WTC11 (cell line): ENCODE results near the gene SLN. TPM values are rescaled to one million over a fixed set of nuclear protein-coding genes. Genes with fewer than 3 reads are reported as not detected.

Source experiments
- ATAC-seq: fragments of 200-7000 bp; cut with Tn5 transposase; 2 replicates; pipeline ENCODE4 v1.10.0; 2021; ENCODE audit warnings: mild to moderate bottlenecking, moderate library complexity
- CTCF ChIA-PET: fragments of 300-600 bp; sonication (Branson Sonifier 250); formaldehyde crosslinking; loops from one replicate; lab custom pipeline; 2021; ENCODE audit warnings: antibody characterized with exemption; lab: Charles Lee
- POLR2A ChIA-PET: fragments of 350-600 bp; sonication (Branson Sonifier 250); formaldehyde crosslinking; loops from one replicate; lab custom pipeline; 2021; ENCODE audit warnings: antibody characterized with exemption; lab: Charles Lee
- DNase-seq: peaks from one replicate; pipeline ENCODE4 v3.0.0; 2021; ENCODE audit warnings: low spot score
- H3K27ac Mint-ChIP-seq: 2 replicates; pipeline ENCODE4 v1.8.0; 2021; ENCODE audit warnings: mixed read lengths
- H3K27me3 Mint-ChIP-seq: 2 replicates; pipeline ENCODE4 v1.8.0; 2021; ENCODE audit warnings: low read depth, mild to moderate bottlenecking, moderate library complexity, mixed read lengths
- H3K36me3 Mint-ChIP-seq: 2 replicates; pipeline ENCODE4 v1.8.0; 2021; ENCODE audit warnings: mixed read lengths
- H3K4me1 Mint-ChIP-seq: 2 replicates; pipeline ENCODE4 v1.8.0; 2022; ENCODE audit warnings: mixed read lengths
- H3K4me3 Mint-ChIP-seq: 2 replicates; pipeline ENCODE4 v1.8.0; 2021; ENCODE audit warnings: mild to moderate bottlenecking, moderate library complexity, mixed read lengths
- H3K9me3 Mint-ChIP-seq: 2 replicates; pipeline ENCODE4 v1.8.0; 2021; ENCODE audit warnings: mixed read lengths
- AR ChIP-seq: fragments of 250-450 bp; sonication (Bioruptor Pico); IDR thresholded peaks from 2 replicates; pipeline ENCODE4 v1.9.0; 2021; ENCODE audit warnings: mild to moderate bottlenecking
- CREB1 ChIP-seq: sonication (generic); formaldehyde crosslinking; IDR thresholded peaks from 2 replicates; pipeline ENCODE4 v1.8.0; 2023; ENCODE audit warnings: mild to moderate bottlenecking, missing genetic modification reagents
- ELF4 ChIP-seq: sonication (generic); formaldehyde crosslinking; IDR thresholded peaks from 2 replicates; pipeline ENCODE4 v1.8.1; 2022; ENCODE audit warnings: low read depth, mild to moderate bottlenecking, moderate library complexity, missing genetic modification reagents
- FOXJ3 ChIP-seq: sonication (generic); formaldehyde crosslinking; IDR thresholded peaks from 2 replicates; pipeline ENCODE4 v1.9.0; 2021; ENCODE audit warnings: missing genetic modification reagents, mild to moderate bottlenecking, borderline replicate concordance
- FOXK1 ChIP-seq: sonication (generic); formaldehyde crosslinking; IDR thresholded peaks from 2 replicates; pipeline ENCODE4 v1.8.0; 2022; ENCODE audit warnings: mild to moderate bottlenecking, moderate library complexity, missing genetic modification reagents
- GABPB1 ChIP-seq: sonication (generic); formaldehyde crosslinking; IDR thresholded peaks from 2 replicates; pipeline ENCODE4 v1.8.1; 2023; ENCODE audit warnings: mild to moderate bottlenecking, missing genetic modification reagents
- GRHL2 ChIP-seq: fragments of 250-450 bp; sonication (Bioruptor Pico); IDR thresholded peaks from 2 replicates; pipeline ENCODE4 v1.8.0; 2022; ENCODE audit warnings: mild to moderate bottlenecking, moderate library complexity; ENCODE audit not compliant: insufficient replicate concordance, severe bottlenecking
- IRF1 ChIP-seq: sonication (generic); formaldehyde crosslinking; IDR thresholded peaks from 2 replicates; pipeline ENCODE4 v1.8.0; 2023; ENCODE audit warnings: missing genetic modification reagents
- KAT7 ChIP-seq: sonication (generic); formaldehyde crosslinking; IDR thresholded peaks from 2 replicates; pipeline ENCODE4 v1.8.1; 2023; ENCODE audit warnings: missing genetic modification reagents, mild to moderate bottlenecking, borderline replicate concordance
- MAX ChIP-seq: sonication (generic); formaldehyde crosslinking; IDR thresholded peaks from 2 replicates; pipeline ENCODE4 v1.8.0; 2022; ENCODE audit warnings: mild to moderate bottlenecking, missing genetic modification reagents
- MXD4 ChIP-seq: fragments of 250-450 bp; sonication (Bioruptor Pico); IDR thresholded peaks from 2 replicates; pipeline ENCODE4 v1.8.0; 2021; ENCODE audit warnings: mild to moderate bottlenecking, moderate library complexity, borderline replicate concordance
- NR1H2 ChIP-seq: sonication (generic); formaldehyde crosslinking; IDR thresholded peaks from 2 replicates; pipeline ENCODE4 v1.9.0; 2021; ENCODE audit warnings: mild to moderate bottlenecking, moderate library complexity, missing genetic modification reagents
- NR2C2 ChIP-seq: sonication (generic); formaldehyde crosslinking; IDR thresholded peaks from 2 replicates; pipeline ENCODE4 v1.8.0; 2022; ENCODE audit warnings: mild to moderate bottlenecking, missing genetic modification reagents
- SMAD3 ChIP-seq: sonication (generic); formaldehyde crosslinking; IDR thresholded peaks from 2 replicates; pipeline ENCODE4 v1.8.0; 2022; ENCODE audit warnings: missing genetic modification reagents, mild to moderate bottlenecking, borderline replicate concordance
- SP1 ChIP-seq: sonication (generic); formaldehyde crosslinking; conservative IDR thresholded peaks from 2 replicates; pipeline ENCODE4 v1.8.1; 2022; ENCODE audit warnings: missing genetic modification reagents
- TP53 ChIP-seq: sonication (generic); formaldehyde crosslinking; IDR thresholded peaks from 2 replicates; pipeline ENCODE4 v1.8.1; 2023; ENCODE audit warnings: mild to moderate bottlenecking, missing genetic modification reagents
- ZNF281 ChIP-seq: sonication (generic); formaldehyde crosslinking; IDR thresholded peaks from 2 replicates; pipeline ENCODE4 v1.8.0; 2023; ENCODE audit warnings: mild to moderate bottlenecking, missing genetic modification reagents
- ZNF317 ChIP-seq: sonication (generic); formaldehyde crosslinking; IDR thresholded peaks from 2 replicates; pipeline ENCODE4 v1.8.1; 2023; ENCODE audit warnings: low read depth, mild to moderate bottlenecking, moderate library complexity, missing genetic modification reagents, borderline replicate concordance
- ZNF532 ChIP-seq: fragments of 250-450 bp; sonication (Bioruptor Pico); IDR thresholded peaks from 2 replicates; pipeline ENCODE4 v1.9.0; 2021; ENCODE audit warnings: mild to moderate bottlenecking, borderline replicate concordance
- ZNF671 ChIP-seq: fragments of 250-450 bp; sonication (Bioruptor Pico); IDR thresholded peaks from 2 replicates; pipeline ENCODE4 v1.8.0; 2021; ENCODE audit warnings: mild to moderate bottlenecking
- total RNA-seq: library from RNA; stranded (reverse); gene quantifications from 3 replicates; pipeline ENCODE4 v1.2.3, GENCODE V29; 2021
- TF ChIP-seq, protein P1 (sequence below): sonication (generic); formaldehyde crosslinking; IDR thresholded peaks from 2 replicates; pipeline ENCODE4 v1.8.0; 2022; ENCODE audit warnings: mild to moderate bottlenecking, missing genetic modification reagents
- TF ChIP-seq, protein P2 (sequence below): sonication (generic); formaldehyde crosslinking; IDR thresholded peaks from 2 replicates; pipeline ENCODE4 v1.8.1; 2022; ENCODE audit warnings: low read depth, missing genetic modification reagents, borderline replicate concordance

The SLN gene
- total RNA-seq, 1 experiment from 2014 or later: not detected

DNA sequence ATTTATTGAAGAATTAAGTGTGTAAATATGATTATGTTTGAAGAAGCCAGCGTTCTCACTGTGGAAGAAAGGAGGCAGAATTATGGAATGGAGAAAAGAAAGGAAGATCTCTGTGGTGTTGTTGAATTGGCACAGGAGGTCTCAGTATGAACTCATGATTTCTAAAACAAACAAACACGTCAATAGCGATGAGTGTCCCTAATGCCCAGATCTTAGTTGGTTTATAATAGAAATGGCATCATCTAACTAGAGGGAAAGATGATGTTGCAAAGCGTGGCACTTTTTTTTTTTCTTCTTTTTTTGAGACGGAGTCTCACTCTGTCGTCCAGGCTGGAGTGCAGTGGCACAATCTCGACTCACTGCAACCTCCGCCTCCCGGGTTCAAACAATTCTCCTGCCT, 39.2 kb upstream of the SLN start:
- Mint-ChIP-seq H3K4me1 (no peaks in the 10 kb centered on the region), H3K27ac (no peak overlapping the region), H3K36me3 (no peaks in the 10 kb centered on the region), H3K9me3 (no peaks in the 10 kb centered on the region), H3K4me3 (no peak overlapping the region), H3K27me3 (no peaks in the 10 kb centered on the region; the same call in 1 of the 2 replicates)
- DNase-seq (no peak), ATAC-seq (no peak)
- no peak for TF ChIP-seq FOXJ3 (CRISPR knock-in tag)
- no peak for TF ChIP-seq MXD4 (CRISPR knock-in tag)
- TF ChIP-seq, protein P1, sequence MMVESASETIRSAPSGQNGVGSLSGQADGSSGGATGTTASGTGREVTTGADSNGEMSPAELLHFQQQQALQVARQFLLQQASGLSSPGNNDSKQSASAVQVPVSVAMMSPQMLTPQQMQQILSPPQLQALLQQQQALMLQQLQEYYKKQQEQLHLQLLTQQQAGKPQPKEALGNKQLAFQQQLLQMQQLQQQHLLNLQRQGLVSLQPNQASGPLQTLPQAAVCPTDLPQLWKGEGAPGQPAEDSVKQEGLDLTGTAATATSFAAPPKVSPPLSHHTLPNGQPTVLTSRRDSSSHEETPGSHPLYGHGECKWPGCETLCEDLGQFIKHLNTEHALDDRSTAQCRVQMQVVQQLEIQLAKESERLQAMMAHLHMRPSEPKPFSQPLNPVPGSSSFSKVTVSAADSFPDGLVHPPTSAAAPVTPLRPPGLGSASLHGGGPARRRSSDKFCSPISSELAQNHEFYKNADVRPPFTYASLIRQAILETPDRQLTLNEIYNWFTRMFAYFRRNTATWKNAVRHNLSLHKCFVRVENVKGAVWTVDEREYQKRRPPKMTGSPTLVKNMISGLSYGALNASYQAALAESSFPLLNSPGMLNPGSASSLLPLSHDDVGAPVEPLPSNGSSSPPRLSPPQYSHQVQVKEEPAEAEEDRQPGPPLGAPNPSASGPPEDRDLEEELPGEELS: no peak
- no peak for TF ChIP-seq KAT7 (CRISPR knock-in tag)
- TF ChIP-seq ZNF532: no peak
- no peak for TF ChIP-seq CREB1 (CRISPR knock-in tag)
- TF ChIP-seq SP1 (CRISPR knock-in tag): no peak
- TF ChIP-seq GABPB1: no peak
- no peak for TF ChIP-seq FOXK1 (CRISPR knock-in tag)
- TF ChIP-seq IRF1 (CRISPR knock-in tag): no peak
- TF ChIP-seq ELF4 (CRISPR knock-in tag): no peak
- ChIA-PET POLR2A (no interaction called here), CTCF (no interaction called here)

GRCh38 chr11:107750313-107750712, 38.5 kb upstream of the SLN start:
- Mint-ChIP-seq H3K4me3 (no peak overlapping the region), H3K9me3 (no peaks in the 10 kb centered on the region), H3K4me1 (no peaks in the 10 kb centered on the region), H3K36me3 (no peaks in the 10 kb centered on the region), H3K27me3 (peaks cover 3% of the 10 kb centered on the region), H3K27ac (no peak overlapping the region)
- no peak for ATAC-seq
- DNase-seq: no peak
- ChIA-PET POLR2A (no interaction called here), CTCF (no interaction called here)
- TF ChIP-seq MXD4 (CRISPR knock-in tag) (no peak), MAX (no peak), NR2C2 (no peak), ZNF281 (CRISPR knock-in tag) (no peak), ZNF317 (CRISPR knock-in tag) (no peak), GRHL2 (no peak), AR (CRISPR knock-in tag) (no peak), ZNF671 (CRISPR knock-in tag) (no peak), TP53 (CRISPR knock-in tag) (no peak), SMAD3 (CRISPR knock-in tag) (no peak), NR1H2 (CRISPR knock-in tag) (no peak)
- TF ChIP-seq, protein P2, sequence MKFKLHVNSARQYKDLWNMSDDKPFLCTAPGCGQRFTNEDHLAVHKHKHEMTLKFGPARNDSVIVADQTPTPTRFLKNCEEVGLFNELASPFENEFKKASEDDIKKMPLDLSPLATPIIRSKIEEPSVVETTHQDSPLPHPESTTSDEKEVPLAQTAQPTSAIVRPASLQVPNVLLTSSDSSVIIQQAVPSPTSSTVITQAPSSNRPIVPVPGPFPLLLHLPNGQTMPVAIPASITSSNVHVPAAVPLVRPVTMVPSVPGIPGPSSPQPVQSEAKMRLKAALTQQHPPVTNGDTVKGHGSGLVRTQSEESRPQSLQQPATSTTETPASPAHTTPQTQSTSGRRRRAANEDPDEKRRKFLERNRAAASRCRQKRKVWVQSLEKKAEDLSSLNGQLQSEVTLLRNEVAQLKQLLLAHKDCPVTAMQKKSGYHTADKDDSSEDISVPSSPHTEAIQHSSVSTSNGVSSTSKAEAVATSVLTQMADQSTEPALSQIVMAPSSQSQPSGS (CRISPR knock-in tag): no peak
